Gastroesophageal sphincter (tissue), 3 donors: Measurements from ENCODE around the gene ZNF567.
"Not testable (repeated sequence)": the region's sequence is repeated elsewhere in the genome, so short reads cannot be mapped to it uniquely, and the experiment has no call there.

Source experiments
- EP300 ChIP-seq: sonication (generic); formaldehyde crosslinking; IDR thresholded peaks from one replicate; pipeline ENCODE4 v1.6.1; 2017; ENCODE audit warnings: antibody characterized with exemption, mild to moderate bottlenecking
- POLR2A ChIP-seq, 2 donors: fragments of 450-650 bp; IDR thresholded peaks; one replicate each; pipeline ENCODE4 v1.6.1; 2017; ENCODE audit warnings: antibody characterized with exemption in 2 of 2, mild to moderate bottlenecking in 2 of 2, moderate library complexity in 1 of 2
- POLR2AphosphoS5 ChIP-seq: sonication (generic); formaldehyde crosslinking; IDR thresholded peaks from one replicate; pipeline ENCODE4 v1.6.1; 2017; ENCODE audit warnings: antibody characterized with exemption
- TF ChIP-seq, protein P1 (sequence below), 4 experiments: fragments of 200-600 bp in 2 of 4; fragments of 450-650 bp in 2 of 4; sonication (generic) in 1 of 4; IDR thresholded peaks; one replicate each; pipeline ENCODE4 v1.5.1; 2017 to 2019; ENCODE audit warnings: antibody characterized with exemption in 4 of 4, mild to moderate bottlenecking in 2 of 4, moderate library complexity in 2 of 4

DNA sequence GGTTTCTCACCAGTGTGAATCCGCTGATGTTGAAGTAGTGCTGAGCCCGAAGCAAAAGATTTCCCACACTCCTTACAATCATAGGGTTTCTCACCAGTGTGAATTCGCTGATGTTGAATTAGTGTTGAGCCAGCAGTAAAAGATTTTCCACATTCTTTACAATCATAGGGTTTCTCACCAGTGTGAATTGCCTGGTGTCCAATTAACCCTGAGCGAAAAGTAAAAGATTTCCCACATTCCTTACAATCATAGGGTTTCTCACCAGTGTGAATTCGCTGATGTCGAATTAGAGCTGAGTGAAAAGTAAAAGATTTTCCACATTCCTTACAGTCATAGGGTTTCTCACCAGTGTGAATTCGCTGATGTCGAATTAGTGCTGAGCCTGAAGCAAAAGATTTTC is 62.2 kb downstream of the ZNF567 start:
- TF ChIP-seq, protein P1, sequence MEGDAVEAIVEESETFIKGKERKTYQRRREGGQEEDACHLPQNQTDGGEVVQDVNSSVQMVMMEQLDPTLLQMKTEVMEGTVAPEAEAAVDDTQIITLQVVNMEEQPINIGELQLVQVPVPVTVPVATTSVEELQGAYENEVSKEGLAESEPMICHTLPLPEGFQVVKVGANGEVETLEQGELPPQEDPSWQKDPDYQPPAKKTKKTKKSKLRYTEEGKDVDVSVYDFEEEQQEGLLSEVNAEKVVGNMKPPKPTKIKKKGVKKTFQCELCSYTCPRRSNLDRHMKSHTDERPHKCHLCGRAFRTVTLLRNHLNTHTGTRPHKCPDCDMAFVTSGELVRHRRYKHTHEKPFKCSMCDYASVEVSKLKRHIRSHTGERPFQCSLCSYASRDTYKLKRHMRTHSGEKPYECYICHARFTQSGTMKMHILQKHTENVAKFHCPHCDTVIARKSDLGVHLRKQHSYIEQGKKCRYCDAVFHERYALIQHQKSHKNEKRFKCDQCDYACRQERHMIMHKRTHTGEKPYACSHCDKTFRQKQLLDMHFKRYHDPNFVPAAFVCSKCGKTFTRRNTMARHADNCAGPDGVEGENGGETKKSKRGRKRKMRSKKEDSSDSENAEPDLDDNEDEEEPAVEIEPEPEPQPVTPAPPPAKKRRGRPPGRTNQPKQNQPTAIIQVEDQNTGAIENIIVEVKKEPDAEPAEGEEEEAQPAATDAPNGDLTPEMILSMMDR (IDR thresholded peaks at IDR 0.05): not testable (repeated sequence)
- not testable (repeated sequence) for TF ChIP-seq EP300; POLR2A (IDR thresholded peaks at IDR 0.05); POLR2AphosphoS5
